ENCODE data around the gene PRDM16. TPM values are rescaled to one million over a fixed set of nuclear protein-coding genes. Genes with fewer than 3 reads are reported as not detected.

Gene PRDM16
- total and polyA plus RNA-seq, 2 of the 4 experiments (the other 2 are of a cell fraction): 0.02 TPM; not detected in 1

- ATAC-seq (ENCODE audit: low read depth) (no peak), DNase-seq (no peak)
- Histone ChIP-seq H2BK20ac (ENCODE audit: low read depth, low read length) (no peak overlapping the region), H4K5ac (ENCODE audit: low read depth, low read length) (no peak overlapping the region), H2AK9ac (replicated peaks; ENCODE audit: low read depth, low read length, poor library complexity) (no peak overlapping the region), H3K4ac (ENCODE audit: low read depth, low read length) (no peak overlapping the region), H3K4me3 (ENCODE audit: insufficient read depth, low read depth, low read length) (no peak overlapping the region), H4K91ac (ENCODE audit: insufficient read depth, low read depth, low read length) (no peak overlapping the region), H3K23ac (ENCODE audit: low read depth, low read length) (no peak overlapping the region), H2BK120ac (ENCODE audit: low read depth, low read length) (no peak overlapping the region), H4K8ac (ENCODE audit: low read depth in 2 of 2, low read length in 2 of 2) (no peak overlapping the region), H4K20me1 (ENCODE audit: insufficient read depth, low read length) (no peaks in the 10 kb centered on the region), H3K27me3 (ENCODE audit: control insufficient read depth, insufficient read depth, low read length) (no peaks in the 10 kb centered on the region), H3K36me3 (ENCODE audit: control insufficient read depth, insufficient read depth, low read length) (no peaks in the 10 kb centered on the region), H3K27ac (ENCODE audit: insufficient read depth, low read length) (no peak overlapping the region), H3K56ac (ENCODE audit: extremely low read depth, insufficient read depth, low read length) (no peak overlapping the region), H3K4me2 (ENCODE audit: low read depth, low read length) (no peak overlapping the region), H3K9ac (ENCODE audit: low read depth, low read length) (no peak overlapping the region), H3K4me1 (ENCODE audit: control insufficient read depth, insufficient read depth, low read length) (no peaks in the 10 kb centered on the region), H3K9me3 (ENCODE audit: control insufficient read depth, insufficient read depth, low read length) (peaks cover 9% of the 10 kb centered on the region), H2BK5ac (ENCODE audit: low read depth, low read length, poor library complexity, severe bottlenecking) (no peak overlapping the region), H2AFZ (replicated peaks; ENCODE audit: low read length, poor library complexity) (no peak overlapping the region), H3K18ac (ENCODE audit: low read depth, low read length) (no peak overlapping the region), H2BK15ac (ENCODE audit: low read depth, low read length) (no peak overlapping the region), H3K14ac (replicated peaks; ENCODE audit: low read depth, low read length) (no peak overlapping the region), H3K79me1 (ENCODE audit: low read depth in 1 of 2, low read length in 2 of 2) (no peaks in the 10 kb centered on the region), H3K9me1 (ENCODE audit: insufficient read depth, low read length) (no peaks in the 10 kb centered on the region), H2AK5ac (ENCODE audit: low read depth, low read length) (no peak overlapping the region)
- WGBS, 2 experiments (ENCODE audit: extremely low coverage in 2 of 2, insufficient read length in 1 of 2): 63% methylated on average over 2 of the region's 10 CpGs; no CpG with 5 or more reads in 1 of the 2 experiments
- POLR2A ChIA-PET (ENCODE audit: unreplicated experiment): no interaction called here
- TF ChIP-seq BHLHE40 (IDR thresholded peaks at IDR 0.05; ENCODE audit: low read depth, low read length) (no peak), MAFK (IDR thresholded peaks at IDR 0.05; ENCODE audit: low read depth, low read length) (no peak), CEBPB (IDR thresholded peaks at IDR 0.05; ENCODE audit: low read depth, low read length) (no peak), RCOR1 (IDR thresholded peaks at IDR 0.05; ENCODE audit: insufficient replicate concordance, low read length) (no peak), POLR2A (IDR thresholded peaks at IDR 0.05; ENCODE audit: low read depth, low read length) (no peak), MAZ (IDR thresholded peaks at IDR 0.05; ENCODE audit: borderline replicate concordance, low read depth, low read length) (no peak), MXI1 (IDR thresholded peaks at IDR 0.05; ENCODE audit: borderline replicate concordance, low read depth, low read length) (no peak), ELK1 (IDR thresholded peaks at IDR 0.05; ENCODE audit: borderline replicate concordance, low read depth, low read length) (no peak), NFE2L2 (IDR thresholded peaks at IDR 0.05; ENCODE audit: low read depth, low read length) (no peak), SMC3 (IDR thresholded peaks at IDR 0.05; ENCODE audit: low read depth, low read length) (no peak), CHD1 (IDR thresholded peaks at IDR 0.05; ENCODE audit: low read depth, low read length) (no peak)
- intact Hi-C loops (cut with micrococcal nuclease) (no loop called here), in situ Hi-C loops (cut with MboI; ENCODE audit: low sequenced_read_pairs) (no loop called here), dilution Hi-C loops (cut with HindIII; ENCODE audit: low sequenced_read_pairs, unreplicated experiment) (no loop called here)
- CTCF ChIA-PET: no interaction called here
- BruUV-seq (replicated peaks): no TSS peak
These were observed 195.5 kb downstream of the PRDM16 start for GRCh38 chr1:3264456-3264855.
